Thyroid gland (tissue), 4 donors: ENCODE measurements around the gene G3BP2.

Experiments
- POLR2A ChIP-seq, 2 donors: fragments of 450-650 bp; IDR thresholded peaks; one replicate each; pipeline ENCODE4 v1.6.1; 2017; ENCODE audit warnings: antibody characterized with exemption in 2 of 2, mild to moderate bottlenecking in 2 of 2, moderate library complexity in 1 of 2
- TF ChIP-seq, protein P1 (sequence below), 6 experiments: fragments of 200-600 bp in 3 of 6; fragments of 450-650 bp in 3 of 6; sonication (generic) in 3 of 6; IDR thresholded peaks; one replicate each; pipeline ENCODE4 v1.5.1; 2016 to 2019; ENCODE audit warnings: antibody characterized with exemption in 6 of 6, mild to moderate bottlenecking in 2 of 6, inconsistent platforms in 1 of 6, moderate library complexity in 1 of 6

DNA sequence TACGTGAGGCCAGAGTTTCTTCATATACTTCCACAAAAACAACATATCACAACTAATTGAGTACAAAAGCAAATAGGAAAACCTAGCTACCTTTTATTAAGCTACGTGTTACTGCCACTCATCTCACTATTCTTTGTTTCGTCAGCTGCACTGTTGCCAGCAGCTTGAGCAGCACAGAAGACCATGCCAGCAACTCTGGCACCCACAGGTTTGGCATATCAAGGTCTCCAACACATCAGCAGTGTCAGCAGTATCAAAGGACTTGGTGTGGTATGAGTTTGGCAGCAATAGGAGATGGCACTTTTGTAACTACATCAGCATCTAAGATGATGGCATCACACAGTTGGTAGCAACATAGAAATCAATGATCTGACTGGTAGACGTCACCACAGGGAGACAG lies 73.6 kb downstream of the G3BP2 start:
- no peak for TF ChIP-seq POLR2A (IDR thresholded peaks at IDR 0.05)
- TF ChIP-seq, protein P1, sequence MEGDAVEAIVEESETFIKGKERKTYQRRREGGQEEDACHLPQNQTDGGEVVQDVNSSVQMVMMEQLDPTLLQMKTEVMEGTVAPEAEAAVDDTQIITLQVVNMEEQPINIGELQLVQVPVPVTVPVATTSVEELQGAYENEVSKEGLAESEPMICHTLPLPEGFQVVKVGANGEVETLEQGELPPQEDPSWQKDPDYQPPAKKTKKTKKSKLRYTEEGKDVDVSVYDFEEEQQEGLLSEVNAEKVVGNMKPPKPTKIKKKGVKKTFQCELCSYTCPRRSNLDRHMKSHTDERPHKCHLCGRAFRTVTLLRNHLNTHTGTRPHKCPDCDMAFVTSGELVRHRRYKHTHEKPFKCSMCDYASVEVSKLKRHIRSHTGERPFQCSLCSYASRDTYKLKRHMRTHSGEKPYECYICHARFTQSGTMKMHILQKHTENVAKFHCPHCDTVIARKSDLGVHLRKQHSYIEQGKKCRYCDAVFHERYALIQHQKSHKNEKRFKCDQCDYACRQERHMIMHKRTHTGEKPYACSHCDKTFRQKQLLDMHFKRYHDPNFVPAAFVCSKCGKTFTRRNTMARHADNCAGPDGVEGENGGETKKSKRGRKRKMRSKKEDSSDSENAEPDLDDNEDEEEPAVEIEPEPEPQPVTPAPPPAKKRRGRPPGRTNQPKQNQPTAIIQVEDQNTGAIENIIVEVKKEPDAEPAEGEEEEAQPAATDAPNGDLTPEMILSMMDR (IDR thresholded peaks at IDR 0.05) = no peak
